Measurements from ENCODE around the gene RFNG.

The RFNG gene

GRCh38 chr17:82010575-82011525 lies 40.8 kb downstream of the RFNG start:
- Histone ChIP-seq H3K4me3 (ENCODE audit: low read length) (no peak overlapping the region), H3K27me3 (replicated peaks; ENCODE audit: control insufficient read depth, insufficient read depth, low read length) (no peaks in the 10 kb centered on the region), H3K36me3 (ENCODE audit: control insufficient read depth, insufficient read depth, low read length, severe bottlenecking) (peaks cover 4% of the 10 kb centered on the region), H3K9me3 (ENCODE audit: control insufficient read depth, low read length) (no peaks in the 10 kb centered on the region), H3K9ac (ENCODE audit: low read length) (no peak overlapping the region), H3K4me1 (ENCODE audit: control insufficient read depth, insufficient read depth, low read length) (peaks cover 8% of the 10 kb centered on the region)
- DNase-seq (ENCODE audit: low read depth) = no peak

GRCh38 chr17:82009413-82009812 lies 42.2 kb downstream of the RFNG start:
- DNase-seq (ENCODE audit: low read depth) = no peak
- Histone ChIP-seq H3K36me3 (ENCODE audit: control insufficient read depth, insufficient read depth, low read length, severe bottlenecking) (peaks cover 4% of the 10 kb centered on the region), H3K4me1 (ENCODE audit: control insufficient read depth, insufficient read depth, low read length) (peaks cover 10% of the 10 kb centered on the region), H3K9ac (ENCODE audit: low read length) (no peak overlapping the region), H3K27me3 (replicated peaks; ENCODE audit: control insufficient read depth, insufficient read depth, low read length) (no peaks in the 10 kb centered on the region), H3K4me3 (ENCODE audit: low read length) (no peak overlapping the region), H3K9me3 (ENCODE audit: control insufficient read depth, low read length) (no peaks in the 10 kb centered on the region)

GRCh38 chr17:82008941-82009405 lies 42.6 kb downstream of the RFNG start:
- H3K4me1 ChIP-seq (ENCODE audit: control insufficient read depth, insufficient read depth, low read length) = peaks cover 15% of the 10 kb centered on the region
- DNase-seq (ENCODE audit: low read depth) = no peak
- H3K4me3 ChIP-seq (ENCODE audit: low read length) = no peak overlapping the region
- H3K36me3 ChIP-seq (ENCODE audit: control insufficient read depth, insufficient read depth, low read length, severe bottlenecking) = peaks cover 4% of the 10 kb centered on the region
- no peaks in the 10 kb centered on the region for H3K27me3 ChIP-seq (replicated peaks; ENCODE audit: control insufficient read depth, insufficient read depth, low read length)
- no peak overlapping the region for H3K9ac ChIP-seq (ENCODE audit: low read length)
- no peaks in the 10 kb centered on the region for H3K9me3 ChIP-seq (ENCODE audit: control insufficient read depth, low read length)

- Histone ChIP-seq H3K9ac (ENCODE audit: low read length) (no peak overlapping the region), H3K9me3 (ENCODE audit: control insufficient read depth, low read length) (no peaks in the 10 kb centered on the region), H3K27me3 (replicated peaks; ENCODE audit: control insufficient read depth, insufficient read depth, low read length) (no peaks in the 10 kb centered on the region), H3K4me3 (ENCODE audit: low read length) (no peak overlapping the region), H3K4me1 (ENCODE audit: control insufficient read depth, insufficient read depth, low read length) (peaks cover 19% of the 10 kb centered on the region), H3K36me3 (ENCODE audit: control insufficient read depth, insufficient read depth, low read length, severe bottlenecking) (peaks cover 4% of the 10 kb centered on the region)
- DNase-seq (ENCODE audit: low read depth) = no peak
Observed at GRCh38 chr17:82008258-82008940, 43.2 kb downstream of the RFNG start.

DNA sequence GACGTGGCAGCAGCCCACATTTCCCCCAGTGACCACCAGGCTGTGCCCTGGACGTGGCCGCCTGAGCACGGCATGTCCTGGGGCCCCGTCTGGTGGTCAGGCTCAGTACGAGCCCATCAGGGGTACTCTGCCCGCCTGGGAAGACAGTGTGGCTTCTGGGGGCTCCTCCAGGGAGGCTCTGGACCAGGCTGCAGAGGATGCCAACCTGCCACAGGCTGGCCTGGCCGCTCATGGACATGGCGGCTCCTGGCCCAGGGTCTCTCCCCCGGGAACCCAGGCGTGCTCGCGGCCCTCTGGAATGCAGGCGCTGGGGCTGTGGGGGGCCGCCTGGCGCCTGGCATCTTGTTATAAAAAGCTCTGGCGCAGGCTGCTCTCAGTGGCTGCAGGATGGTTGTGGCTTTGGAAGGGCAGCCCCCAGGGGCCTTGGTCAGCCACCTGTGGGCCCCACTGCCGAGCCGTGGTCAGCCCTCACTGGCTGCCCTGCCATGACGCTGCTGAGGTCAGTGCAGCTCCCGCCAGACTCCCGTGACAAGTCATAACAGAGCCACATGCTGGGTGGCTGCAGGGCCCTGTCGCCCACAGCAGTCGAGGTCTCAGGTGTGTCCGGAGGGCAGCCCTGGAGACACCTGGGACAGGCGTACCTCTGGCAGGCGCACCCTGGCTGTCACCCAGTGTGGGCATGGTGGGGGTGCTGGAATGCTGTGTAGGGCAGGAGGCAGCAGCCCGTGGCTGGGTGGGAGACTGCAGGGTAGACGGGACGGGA lies 43.9 kb downstream of the RFNG start:
- DNase-seq (ENCODE audit: low read depth) = no peak
- H3K9ac ChIP-seq (ENCODE audit: low read length) = no peak overlapping the region
- H3K9me3 ChIP-seq (ENCODE audit: control insufficient read depth, low read length) = no peaks in the 10 kb centered on the region

DNA sequence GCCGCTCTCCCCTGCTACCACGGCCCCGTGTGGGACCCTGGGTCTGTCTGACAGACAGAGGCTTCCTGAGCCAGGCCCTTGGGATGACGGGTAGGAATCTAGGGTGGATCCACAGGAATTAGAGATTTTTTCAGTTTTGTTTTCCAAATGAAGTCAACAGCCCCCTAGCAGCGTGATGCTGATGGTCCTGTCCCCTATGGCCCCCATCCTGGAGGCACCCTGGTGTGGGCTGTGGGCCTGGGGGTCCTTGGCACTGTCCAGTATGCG lies 44.5 kb downstream of the RFNG start:
- Histone ChIP-seq H3K36me3 (ENCODE audit: control insufficient read depth, insufficient read depth, low read length, severe bottlenecking) (peaks cover 4% of the 10 kb centered on the region), H3K9ac (ENCODE audit: low read length) (no peak overlapping the region), H3K9me3 (ENCODE audit: control insufficient read depth, low read length) (no peaks in the 10 kb centered on the region), H3K4me3 (ENCODE audit: low read length) (no peak overlapping the region), H3K27me3 (replicated peaks; ENCODE audit: control insufficient read depth, insufficient read depth, low read length) (no peaks in the 10 kb centered on the region), H3K4me1 (ENCODE audit: control insufficient read depth, insufficient read depth, low read length) (peaks cover 26% of the 10 kb centered on the region)
- DNase-seq (ENCODE audit: low read depth) = no peak

More for the DNA sequence above, 43.9 kb downstream of the RFNG start:
- Histone ChIP-seq H3K27me3 (replicated peaks; ENCODE audit: control insufficient read depth, insufficient read depth, low read length) (no peaks in the 10 kb centered on the region), H3K4me1 (ENCODE audit: control insufficient read depth, insufficient read depth, low read length) (peaks cover 26% of the 10 kb centered on the region), H3K4me3 (ENCODE audit: low read length) (no peak overlapping the region), H3K36me3 (ENCODE audit: control insufficient read depth, insufficient read depth, low read length, severe bottlenecking) (peaks cover 4% of the 10 kb centered on the region)

- no peak for DNase-seq (ENCODE audit: low read depth)
- H3K4me1 ChIP-seq (ENCODE audit: control insufficient read depth, insufficient read depth, low read length) = peaks cover 26% of the 10 kb centered on the region
Observed at GRCh38 chr17:82006468-82007227, 45.0 kb downstream of the RFNG start.

GRCh38 chr17:82005701-82006348 lies 45.8 kb downstream of the RFNG start:
- Histone ChIP-seq H3K4me1 (ENCODE audit: control insufficient read depth, insufficient read depth, low read length) (peaks cover 26% of the 10 kb centered on the region), H3K9me3 (ENCODE audit: control insufficient read depth, low read length) (no peaks in the 10 kb centered on the region), H3K4me3 (ENCODE audit: low read length) (no peak overlapping the region), H3K9ac (ENCODE audit: low read length) (no peak overlapping the region), H3K36me3 (ENCODE audit: control insufficient read depth, insufficient read depth, low read length, severe bottlenecking) (no peaks in the 10 kb centered on the region), H3K27me3 (replicated peaks; ENCODE audit: control insufficient read depth, insufficient read depth, low read length) (no peaks in the 10 kb centered on the region)
- no peak for DNase-seq (ENCODE audit: low read depth)

More at GRCh38 chr17:82006468-82007227, 45.0 kb downstream of the RFNG start:
- H3K9me3 ChIP-seq (ENCODE audit: control insufficient read depth, low read length) = no peaks in the 10 kb centered on the region
- peaks cover 3% of the 10 kb centered on the region for H3K36me3 ChIP-seq (ENCODE audit: control insufficient read depth, insufficient read depth, low read length, severe bottlenecking)
- no peak overlapping the region for H3K4me3 ChIP-seq (ENCODE audit: low read length)
- H3K27me3 ChIP-seq (replicated peaks; ENCODE audit: control insufficient read depth, insufficient read depth, low read length) = no peaks in the 10 kb centered on the region
- no peak overlapping the region for H3K9ac ChIP-seq (ENCODE audit: low read length)

- peak overlapping the region; percentile 42 for H3K9ac ChIP-seq (ENCODE audit: low read length)
- no peaks in the 10 kb centered on the region for H3K9me3 ChIP-seq (ENCODE audit: control insufficient read depth, low read length)
Observed at GRCh38 chr17:82004517-82005455, 46.8 kb downstream of the RFNG start.

More at GRCh38 chr17:82004517-82005455, 46.8 kb downstream of the RFNG start:
- Histone ChIP-seq H3K4me3 (ENCODE audit: low read length) (no peak overlapping the region), H3K4me1 (ENCODE audit: control insufficient read depth, insufficient read depth, low read length) (peaks cover 26% of the 10 kb centered on the region), H3K27me3 (replicated peaks; ENCODE audit: control insufficient read depth, insufficient read depth, low read length) (no peaks in the 10 kb centered on the region), H3K36me3 (ENCODE audit: control insufficient read depth, insufficient read depth, low read length, severe bottlenecking) (no peaks in the 10 kb centered on the region)
- no peak for DNase-seq (ENCODE audit: low read depth)
